Measurements from ENCODE around the gene RASSF8.

DNA sequence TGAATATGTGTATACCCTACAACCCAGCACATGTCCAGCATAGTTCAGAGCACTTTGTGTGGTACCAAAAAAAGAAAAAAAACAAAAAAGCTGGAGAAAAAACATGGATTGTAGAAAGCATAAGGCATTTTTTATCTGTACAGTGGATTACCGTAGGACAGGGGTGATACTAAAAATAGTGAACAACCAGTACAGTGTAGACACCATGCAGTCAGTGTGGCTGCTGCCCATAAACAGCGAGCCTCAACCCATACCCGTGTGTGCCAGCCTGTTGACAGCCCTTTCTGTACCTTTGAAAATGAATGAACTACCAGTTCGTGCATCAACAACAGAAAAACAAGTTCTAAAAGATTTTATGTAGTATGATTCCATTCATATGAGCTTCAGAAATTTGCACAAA is 25.1 kb downstream of the RASSF8 start:
- TF ChIP-seq POLR2A (IDR thresholded peaks at IDR 0.05): no peak
- TF ChIP-seq CTCF (IDR thresholded peaks at IDR 0.05): no peak
